22Rv1 (cell line): ENCODE data around the gene DIP2B.

Source experiments
- H3K27ac ChIP-seq: fragments of 450-650 bp; 2 replicates; pipeline ENCODE4 v1.5.1; 2017
- ZFX ChIP-seq: fragments of 450-650 bp; IDR thresholded peaks from 2 replicates; pipeline ENCODE4 v1.6.1; 2017; ENCODE audit warnings: antibody characterized with exemption, borderline replicate concordance
- TF ChIP-seq, protein P1 (sequence below): fragments of 450-650 bp; IDR thresholded peaks from 2 replicates; pipeline ENCODE4 v1.5.1; 2017; ENCODE audit warnings: mild to moderate bottlenecking

DIP2B gene

DNA sequence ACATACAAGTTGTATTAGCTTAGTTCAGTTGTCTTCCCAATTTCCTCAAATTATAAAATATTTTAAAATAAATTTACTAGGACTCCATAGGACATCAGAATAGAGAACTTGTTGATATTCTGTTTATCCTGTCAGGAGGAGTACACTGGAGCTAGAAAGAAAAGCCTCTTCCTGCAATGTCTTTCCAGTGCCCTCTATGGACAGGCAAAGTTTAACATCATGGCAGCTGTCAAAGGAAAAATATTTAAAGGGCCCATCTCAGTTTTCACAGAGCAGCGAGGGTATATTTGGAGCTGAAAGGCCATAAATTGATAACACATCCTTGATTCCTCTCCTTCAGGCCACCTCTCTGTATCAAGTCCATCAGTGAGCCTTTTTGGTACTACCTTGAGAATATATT lies 19.0 kb downstream of the DIP2B start:
- TF ChIP-seq ZFX: no peak
- TF ChIP-seq, protein P1, sequence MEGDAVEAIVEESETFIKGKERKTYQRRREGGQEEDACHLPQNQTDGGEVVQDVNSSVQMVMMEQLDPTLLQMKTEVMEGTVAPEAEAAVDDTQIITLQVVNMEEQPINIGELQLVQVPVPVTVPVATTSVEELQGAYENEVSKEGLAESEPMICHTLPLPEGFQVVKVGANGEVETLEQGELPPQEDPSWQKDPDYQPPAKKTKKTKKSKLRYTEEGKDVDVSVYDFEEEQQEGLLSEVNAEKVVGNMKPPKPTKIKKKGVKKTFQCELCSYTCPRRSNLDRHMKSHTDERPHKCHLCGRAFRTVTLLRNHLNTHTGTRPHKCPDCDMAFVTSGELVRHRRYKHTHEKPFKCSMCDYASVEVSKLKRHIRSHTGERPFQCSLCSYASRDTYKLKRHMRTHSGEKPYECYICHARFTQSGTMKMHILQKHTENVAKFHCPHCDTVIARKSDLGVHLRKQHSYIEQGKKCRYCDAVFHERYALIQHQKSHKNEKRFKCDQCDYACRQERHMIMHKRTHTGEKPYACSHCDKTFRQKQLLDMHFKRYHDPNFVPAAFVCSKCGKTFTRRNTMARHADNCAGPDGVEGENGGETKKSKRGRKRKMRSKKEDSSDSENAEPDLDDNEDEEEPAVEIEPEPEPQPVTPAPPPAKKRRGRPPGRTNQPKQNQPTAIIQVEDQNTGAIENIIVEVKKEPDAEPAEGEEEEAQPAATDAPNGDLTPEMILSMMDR: no peak
- H3K27ac ChIP-seq: no peak overlapping the region

DNA sequence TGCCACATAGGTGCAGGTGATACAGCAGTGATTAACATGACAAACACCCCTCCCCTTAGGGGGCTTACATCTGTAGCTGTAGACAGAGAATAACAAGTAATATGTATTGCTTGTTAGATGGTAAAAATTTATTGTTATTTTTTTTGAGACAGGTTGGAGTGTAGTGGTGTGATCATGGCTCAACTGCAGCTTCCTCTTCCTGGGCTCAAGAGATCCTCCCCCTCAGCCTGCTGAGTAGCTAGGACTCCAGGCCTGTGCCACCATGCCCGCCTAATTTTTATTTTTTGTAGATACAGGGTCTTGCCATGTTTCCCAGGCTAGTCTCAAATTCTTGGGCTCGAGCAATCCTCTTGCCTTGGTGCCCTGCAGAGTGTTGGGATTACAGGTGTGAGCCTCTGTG lies 19.8 kb downstream of the DIP2B start:
- no peak for TF ChIP-seq ZFX
- TF ChIP-seq, protein P1: no peak
- no peak overlapping the region for H3K27ac ChIP-seq

DNA sequence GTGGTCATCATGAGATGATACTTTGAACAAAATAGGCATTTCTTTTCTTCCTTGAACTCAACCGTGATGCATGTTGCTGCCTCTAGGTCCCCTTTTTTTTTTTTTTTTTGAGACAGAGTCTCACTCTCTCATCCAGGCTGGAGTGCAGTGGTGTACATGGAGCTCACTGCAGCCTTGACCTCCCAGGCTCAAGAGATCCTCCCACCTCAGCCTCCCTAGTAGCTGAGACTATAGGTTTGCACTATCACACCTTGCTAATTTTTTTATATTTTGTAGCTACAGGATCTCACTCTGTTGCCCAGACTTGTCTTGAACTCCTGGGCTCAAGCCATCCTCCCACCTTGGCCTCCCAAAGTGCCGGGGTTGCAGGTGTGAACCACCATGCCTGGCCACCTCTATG lies 20.6 kb downstream of the DIP2B start:
- H3K27ac ChIP-seq: peak overlapping the region; percentile 74
- TF ChIP-seq, protein P1: no peak
- TF ChIP-seq ZFX: no peak

DNA sequence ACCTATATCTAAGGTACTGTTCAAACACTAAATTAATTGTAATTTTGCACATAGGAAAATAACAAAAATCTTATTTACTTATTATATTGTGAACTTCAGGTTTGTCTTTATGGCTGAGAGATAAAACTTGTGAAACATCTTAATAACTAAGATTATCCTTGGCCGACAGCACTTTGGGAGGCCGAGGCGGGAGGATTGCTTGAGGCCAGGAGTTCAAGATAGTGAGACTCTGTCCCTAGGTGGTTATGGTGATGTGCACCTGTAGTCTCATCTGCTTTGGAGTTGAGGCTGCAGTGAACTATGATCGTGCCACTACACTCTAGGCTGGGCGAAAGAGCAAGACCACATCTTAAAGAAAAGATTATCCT lies 22.6 kb downstream of the DIP2B start:
- peak overlapping the region; percentile 74 for H3K27ac ChIP-seq
- TF ChIP-seq, protein P1: no peak
- TF ChIP-seq ZFX: no peak

DNA sequence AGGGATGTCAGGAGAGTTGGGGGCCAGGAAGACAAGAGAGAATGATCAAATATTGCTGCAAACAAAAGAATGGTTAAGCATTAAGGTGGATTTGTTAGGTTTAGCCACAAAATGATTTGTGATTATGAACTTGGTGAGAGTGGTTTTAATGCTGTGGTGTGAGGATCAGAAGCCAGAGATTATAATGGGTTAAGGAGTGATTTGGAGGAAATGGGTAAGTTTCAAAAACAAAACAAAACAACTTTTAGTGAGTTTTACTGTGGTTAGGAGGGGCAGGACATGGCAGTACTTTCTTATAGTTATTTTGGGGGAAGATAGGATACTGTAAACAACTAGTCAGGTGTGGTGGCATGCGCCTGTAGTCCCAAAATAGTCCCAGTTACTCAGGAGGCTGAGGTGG lies 24.0 kb downstream of the DIP2B start:
- peak overlapping the region; percentile 85; the same call in 1 of the 2 replicates for H3K27ac ChIP-seq
- TF ChIP-seq, protein P1: no peak
- no peak for TF ChIP-seq ZFX

DNA sequence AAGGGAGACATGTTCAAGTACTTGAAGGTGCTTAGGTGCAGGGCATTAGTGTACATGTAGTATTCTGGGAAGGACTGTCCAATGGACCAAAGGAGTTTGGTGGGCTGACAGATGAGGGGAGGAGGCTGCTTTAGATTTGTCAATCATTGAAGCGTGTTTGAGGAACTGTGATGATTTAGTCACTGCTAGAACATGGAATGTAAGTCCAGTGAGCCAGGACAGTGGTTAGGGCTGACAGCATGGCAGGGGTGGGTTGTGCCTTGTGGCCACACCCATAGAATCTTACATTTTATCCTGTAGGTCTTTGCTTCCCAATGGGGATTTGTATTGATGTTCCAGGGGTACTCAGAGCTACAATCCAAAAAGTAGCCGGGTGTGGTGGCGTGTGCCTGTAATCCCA lies 24.6 kb downstream of the DIP2B start:
- peak overlapping the region; percentile 85 for H3K27ac ChIP-seq
- TF ChIP-seq, protein P1: no peak
- no peak for TF ChIP-seq ZFX

DNA sequence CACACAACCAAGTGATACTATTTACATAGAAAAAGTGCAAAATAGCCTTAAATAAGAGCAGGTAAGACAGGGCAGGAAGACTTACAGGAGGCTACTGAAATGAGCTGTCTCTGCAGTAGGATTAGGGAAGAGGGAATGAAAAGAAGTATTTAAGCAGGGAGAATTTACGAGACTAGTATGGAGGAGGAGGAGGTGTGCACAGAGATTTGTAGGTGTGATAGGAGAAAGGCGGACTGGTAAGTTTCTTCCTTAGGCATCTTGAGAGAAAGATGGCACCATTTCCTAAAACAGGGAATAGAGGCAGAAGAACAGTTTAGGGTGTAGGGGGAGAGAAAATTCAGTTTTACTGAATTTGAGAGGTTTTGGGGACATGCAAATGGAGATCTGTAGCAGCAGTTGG lies 25.7 kb downstream of the DIP2B start:
- H3K27ac ChIP-seq: peak overlapping the region; percentile 85
- TF ChIP-seq, protein P1: no peak
- TF ChIP-seq ZFX: no peak
